ENCODE measurements around the gene ETV3L. TPM values are rescaled to one million over a fixed set of nuclear protein-coding genes. Genes with fewer than 3 reads are reported as not detected.

Gene ETV3L
- total RNA-seq, 4 donors from 2014 or later: not detected

DNA sequence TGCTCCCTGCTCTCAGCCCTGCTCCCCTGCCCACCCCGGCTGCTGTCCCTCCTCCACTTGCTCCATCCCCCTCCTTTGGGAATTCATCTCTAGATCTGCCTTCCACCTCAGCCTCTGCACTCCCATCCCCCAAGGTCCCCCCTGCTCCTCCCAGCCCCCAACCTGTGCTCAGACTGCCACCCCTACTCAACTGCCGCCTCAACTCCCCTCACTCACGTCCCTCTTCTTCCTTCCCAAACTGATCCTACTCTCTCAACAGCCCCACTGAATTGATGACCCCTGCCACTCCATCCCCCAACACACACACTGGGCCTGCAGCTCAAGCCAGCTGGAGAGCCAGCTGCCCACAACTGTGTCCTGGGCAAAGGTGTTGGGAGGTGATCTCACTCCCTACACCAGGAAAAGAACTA, 15.8 kb upstream of the ETV3L start:
- Histone ChIP-seq H3K36me3 (peaks cover 0 to 4% (median 0%) of the 10 kb centered on the region in 3 donors), H3K27ac (no peak overlapping the region), H3K9me3 (no peaks in the 10 kb centered on the region), H3K4me1 (no peaks in the 10 kb centered on the region), H3K27me3 (peaks cover 0 to 34% (median 0%) of the 10 kb centered on the region in 4 donors), H3K4me3 (no peak overlapping the region)
- 72 to 75% methylated on average over 3 of the region's 3 CpGs for WGBS, 2 donors
- no peak for TF ChIP-seq POLR2A (IDR thresholded peaks at IDR 0.05)
- TF ChIP-seq, protein P1, sequence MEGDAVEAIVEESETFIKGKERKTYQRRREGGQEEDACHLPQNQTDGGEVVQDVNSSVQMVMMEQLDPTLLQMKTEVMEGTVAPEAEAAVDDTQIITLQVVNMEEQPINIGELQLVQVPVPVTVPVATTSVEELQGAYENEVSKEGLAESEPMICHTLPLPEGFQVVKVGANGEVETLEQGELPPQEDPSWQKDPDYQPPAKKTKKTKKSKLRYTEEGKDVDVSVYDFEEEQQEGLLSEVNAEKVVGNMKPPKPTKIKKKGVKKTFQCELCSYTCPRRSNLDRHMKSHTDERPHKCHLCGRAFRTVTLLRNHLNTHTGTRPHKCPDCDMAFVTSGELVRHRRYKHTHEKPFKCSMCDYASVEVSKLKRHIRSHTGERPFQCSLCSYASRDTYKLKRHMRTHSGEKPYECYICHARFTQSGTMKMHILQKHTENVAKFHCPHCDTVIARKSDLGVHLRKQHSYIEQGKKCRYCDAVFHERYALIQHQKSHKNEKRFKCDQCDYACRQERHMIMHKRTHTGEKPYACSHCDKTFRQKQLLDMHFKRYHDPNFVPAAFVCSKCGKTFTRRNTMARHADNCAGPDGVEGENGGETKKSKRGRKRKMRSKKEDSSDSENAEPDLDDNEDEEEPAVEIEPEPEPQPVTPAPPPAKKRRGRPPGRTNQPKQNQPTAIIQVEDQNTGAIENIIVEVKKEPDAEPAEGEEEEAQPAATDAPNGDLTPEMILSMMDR (IDR thresholded peaks at IDR 0.05): no peak
- no peak for DNase-seq
- intact Hi-C loops (cut with DNase I): no loop called here

DNA sequence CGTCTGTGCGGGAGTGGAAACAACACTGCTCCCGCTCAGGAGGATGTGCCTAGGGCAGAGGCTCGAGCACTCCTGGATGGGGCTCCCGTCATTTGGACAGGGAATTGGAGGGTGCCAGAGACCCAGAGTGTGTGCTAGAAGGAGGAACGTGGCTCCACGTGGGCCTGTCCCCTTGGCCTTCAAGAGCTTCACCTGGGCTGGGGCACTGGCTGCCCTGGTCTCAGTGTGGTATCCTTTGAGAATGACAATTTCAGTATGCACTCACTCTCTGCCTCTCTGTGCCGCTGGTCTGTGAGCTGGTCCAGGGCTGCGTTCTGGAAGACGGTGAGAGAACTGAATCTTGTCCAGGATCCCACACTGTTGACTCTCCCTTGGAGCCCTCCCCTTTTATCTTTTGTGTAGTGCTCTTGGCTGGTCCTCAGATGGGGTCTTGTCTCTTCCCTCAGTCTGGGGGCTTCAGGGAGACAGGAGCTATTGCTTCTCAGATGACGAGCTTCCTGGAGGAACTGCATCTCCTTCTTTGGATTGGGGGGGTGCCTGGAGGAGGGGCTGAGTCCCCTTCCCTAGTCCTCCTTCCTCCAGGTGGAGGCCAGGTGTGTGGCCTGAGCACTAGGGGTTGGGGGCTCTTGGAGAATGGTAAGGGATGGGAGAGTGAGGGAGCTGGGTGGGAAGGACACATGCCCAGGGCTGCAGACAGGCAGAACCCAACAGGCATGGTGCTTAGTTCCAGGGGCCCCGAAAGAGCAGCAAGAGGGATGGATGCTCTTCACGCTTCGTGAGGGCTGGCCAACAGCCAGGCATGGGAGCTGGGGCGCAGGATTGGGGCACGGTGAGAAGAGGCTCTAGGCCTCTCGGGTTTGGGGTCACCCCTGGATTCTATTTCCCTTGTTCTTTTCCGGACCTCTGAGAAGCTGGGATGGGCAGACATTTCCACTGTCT, 14.8 kb upstream of the ETV3L start:
- no peaks in the 10 kb centered on the region for H3K9me3 ChIP-seq
- H3K27ac ChIP-seq: no peak overlapping the region
- no peaks in the 10 kb centered on the region for H3K36me3 ChIP-seq
- no peak overlapping the region for H3K4me3 ChIP-seq
- intact Hi-C loops (cut with DNase I): no loop called here
- no peaks in the 10 kb centered on the region for H3K4me1 ChIP-seq
- 71 to 77% methylated on average over 5 to 10 of the region's 18 CpGs for WGBS, 2 donors
- H3K27me3 ChIP-seq: peaks cover 0 to 42% (median 0%) of the 10 kb centered on the region in 4 donors
- DNase-seq: no peak
- no peak for TF ChIP-seq POLR2A (IDR thresholded peaks at IDR 0.05)
- TF ChIP-seq, protein P1 (IDR thresholded peaks at IDR 0.05): no peak

- Histone ChIP-seq H3K9me3 (no peaks in the 10 kb centered on the region), H3K4me3 (no peak overlapping the region), H3K27me3 (peaks cover 0 to 50% (median 0%) of the 10 kb centered on the region in 4 donors), H3K27ac (no peak overlapping the region), H3K36me3 (no peaks in the 10 kb centered on the region), H3K4me1 (no peaks in the 10 kb centered on the region)
- 47 to 81% methylated on average over 3 of the region's 3 CpGs for WGBS, 2 donors
- DNase-seq: no peak
- intact Hi-C loops (cut with DNase I): no loop called here
- TF ChIP-seq POLR2A (IDR thresholded peaks at IDR 0.05): no peak
These were observed 14.0 kb upstream of the ETV3L start for GRCh38 chr1:157113631-157114030.

DNA sequence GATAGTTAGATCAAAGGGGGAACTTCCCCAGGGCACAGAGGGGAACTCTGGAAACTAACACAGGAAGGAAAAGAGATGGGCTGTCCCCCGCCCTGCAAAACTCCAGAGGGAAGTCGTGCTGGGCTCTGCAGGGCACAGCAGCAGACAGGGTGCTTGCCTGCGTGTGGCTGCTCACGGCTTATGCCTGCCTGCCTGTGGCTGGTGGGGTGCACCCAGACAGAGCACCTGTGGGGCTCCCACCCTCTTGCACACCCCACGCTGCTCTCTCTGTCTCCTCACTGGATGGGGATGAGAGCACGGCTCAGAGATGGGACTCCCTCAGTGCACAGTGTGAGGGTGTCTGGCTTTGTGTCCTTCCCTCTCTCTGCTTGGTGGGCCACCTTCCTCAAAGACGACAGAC, 13.5 kb upstream of the ETV3L start:
- H3K27ac ChIP-seq: no peak overlapping the region
- intact Hi-C loops (cut with DNase I): no loop called here
- no peaks in the 10 kb centered on the region for H3K36me3 ChIP-seq
- H3K4me1 ChIP-seq: no peaks in the 10 kb centered on the region
- DNase-seq: no peak
- WGBS, 2 donors: 50 to 54% methylated on average over 5 to 7 of the region's 7 CpGs
- no peak overlapping the region for H3K4me3 ChIP-seq
- H3K27me3 ChIP-seq: peaks cover 0 to 55% (median 0%) of the 10 kb centered on the region in 4 donors
- no peaks in the 10 kb centered on the region for H3K9me3 ChIP-seq
- TF ChIP-seq, protein P1 (IDR thresholded peaks at IDR 0.05): no peak
- no peak for TF ChIP-seq POLR2A (IDR thresholded peaks at IDR 0.05)

DNA sequence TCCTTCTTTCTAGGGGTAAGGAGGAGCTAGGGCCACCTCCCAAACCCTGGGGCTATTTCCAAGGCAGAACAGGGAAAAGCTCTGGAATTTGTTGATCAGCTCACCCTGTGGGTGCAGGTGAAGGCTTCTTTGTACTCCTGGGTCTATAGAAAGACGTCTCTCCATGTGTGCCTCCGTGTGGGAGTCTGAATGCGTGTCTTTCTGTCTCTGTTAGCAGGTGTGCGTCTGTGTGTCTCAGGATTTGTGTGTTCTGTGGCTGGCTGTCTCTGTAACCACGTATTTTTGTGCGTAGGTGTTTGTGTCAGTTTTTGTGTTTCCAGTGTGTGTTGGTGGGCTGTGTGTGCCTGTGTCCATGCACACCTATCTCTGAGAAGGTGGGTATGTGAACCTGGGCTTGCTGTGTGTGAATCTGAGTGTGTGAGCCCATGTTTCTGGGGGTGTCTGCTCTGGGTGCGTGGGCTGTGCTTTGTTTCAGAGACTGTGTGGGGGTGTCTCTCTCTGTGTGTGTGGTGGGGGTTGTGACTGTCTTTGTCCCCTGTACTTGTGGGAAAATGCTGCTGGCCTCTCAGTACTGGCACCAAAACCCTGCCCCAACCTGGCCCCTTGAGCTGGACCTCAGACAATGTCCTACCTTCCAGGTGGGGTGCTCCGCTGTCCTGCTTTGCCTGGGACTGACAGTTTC, 12.7 kb upstream of the ETV3L start:
- Histone ChIP-seq H3K27me3 (peaks cover 0 to 63% (median 0%) of the 10 kb centered on the region in 4 donors), H3K27ac (no peak overlapping the region), H3K36me3 (no peaks in the 10 kb centered on the region), H3K4me1 (no peaks in the 10 kb centered on the region), H3K9me3 (no peaks in the 10 kb centered on the region), H3K4me3 (no peak overlapping the region)
- intact Hi-C loops (cut with DNase I): no loop called here
- TF ChIP-seq, protein P1 (IDR thresholded peaks at IDR 0.05): no peak
- no peak for TF ChIP-seq POLR2A (IDR thresholded peaks at IDR 0.05)
- no peak for DNase-seq
- 55 to 62% methylated on average over 6 of the region's 8 CpGs for WGBS, 2 donors
